ENCODE data around the gene ASTE1. TPM values are rescaled to one million over a fixed set of nuclear protein-coding genes. Genes with fewer than 3 reads are reported as not detected.

The ASTE1 gene
- total RNA-seq, 1 donor from 2014 or later = 13.4 TPM

Other genes with a start within 250 kb of the ASTE1 start
- gene ATP2C1, start 132.7 kb downstream of the ASTE1 start, total RNA-seq = 103 TPM
- gene NEK11, start 52 bp upstream of the ASTE1 start, total RNA-seq = 16.1 TPM

Data from tongue (tissue), 1 donor.